Activated CD4-positive, alpha-beta T cell treated with anti-CD3 and anti-CD28 coated beads, Interleukin-2, amount 50 U/mL, for 48 hours (primary cell): ENCODE measurements around the gene IQCF2.
A peak's percentile ranks its signal among the peaks of the same experiment; 100 is the strongest.
"Not testable (repeated sequence)": the region's sequence is repeated elsewhere in the genome, so short reads cannot be mapped to it uniquely, and the experiment has no call there.

ENCODE experiments used
- DNase-seq, 2 experiments: peaks; one replicate each; pipeline ENCODE4 v3.0.0-alpha.2; 2020

The IQCF2 gene

GRCh38 chr3:51860703-51861665 is at the start of gene IQCF2:
Gene IQCF2 (plus strand): TSS chr3:51861615. CDS start chr3:51861667, 52 bp downstream.
- DNase-seq = no peak

- no peak for DNase-seq
Measured at GRCh38 chr3:51813539-51813938, 47.9 kb upstream of the IQCF2 start.

DNA sequence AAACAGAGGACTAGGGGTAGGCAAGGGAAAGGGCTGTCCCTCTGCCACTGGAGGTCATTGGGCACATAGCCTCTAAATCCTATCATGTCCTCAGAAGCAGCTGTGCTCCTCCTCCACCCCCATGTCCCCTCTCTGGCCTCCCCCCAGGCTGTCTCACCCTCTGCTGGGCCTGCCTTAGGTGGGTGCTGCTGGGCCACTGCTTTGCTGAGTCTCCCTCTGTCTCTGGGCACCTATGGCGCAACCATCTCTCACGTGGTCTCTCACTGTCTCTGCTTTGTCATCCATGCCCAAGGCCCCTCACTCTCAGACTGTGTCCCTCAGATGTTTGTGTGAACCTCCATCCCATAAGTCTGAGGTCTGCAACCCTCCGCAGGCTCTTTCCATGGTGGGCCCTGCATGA is 47.4 kb upstream of the IQCF2 start:
- no peak for DNase-seq

GRCh38 chr3:51815614-51816013 is 45.8 kb upstream of the IQCF2 start:
- DNase-seq = no peak

- no peak for DNase-seq
Measured at GRCh38 chr3:51816723-51817122, 44.7 kb upstream of the IQCF2 start.

DNA sequence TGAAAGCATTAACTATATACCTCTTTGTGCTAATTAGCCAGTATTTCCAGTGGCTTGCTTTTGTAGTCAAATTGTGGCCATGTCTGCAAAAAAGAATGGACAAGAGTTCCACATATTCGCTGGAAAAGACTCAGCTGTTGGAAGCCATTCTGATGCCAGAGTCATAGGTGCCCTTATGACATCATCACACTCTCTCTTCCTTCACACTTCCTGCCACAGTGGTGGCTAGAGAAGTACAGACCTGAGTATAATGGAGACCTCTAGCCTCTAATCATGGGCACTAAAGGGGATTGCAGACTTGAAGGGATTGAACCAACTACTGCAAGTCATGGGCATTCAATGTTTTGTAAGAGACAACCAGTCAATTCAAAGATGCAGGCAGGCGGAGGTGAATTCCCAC is 44.0 kb upstream of the IQCF2 start:
- no peak for DNase-seq

DNA sequence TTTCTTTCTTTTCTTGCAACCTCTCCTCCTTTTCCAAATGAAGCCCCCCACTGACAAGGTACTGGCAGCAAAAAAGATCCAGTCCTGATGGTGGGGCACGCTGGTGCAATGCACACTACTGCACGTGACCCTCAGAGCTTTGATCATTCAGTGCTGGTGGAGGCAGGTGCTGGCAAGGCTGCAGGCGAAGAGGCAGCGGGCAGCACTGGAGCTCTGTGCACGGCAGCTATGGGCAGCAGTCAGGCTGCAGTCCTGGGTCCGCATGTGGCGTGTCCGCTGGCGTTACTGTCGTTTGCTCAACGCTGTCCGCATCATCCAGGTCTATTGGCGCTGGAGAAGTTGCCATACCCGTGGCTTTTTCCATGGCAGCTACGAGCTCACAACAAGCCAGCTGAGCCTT is 42.3 kb upstream of the IQCF2 start:
- no peak for DNase-seq

- DNase-seq = peak; percentile 19 to 27
Measured at GRCh38 chr3:51819709-51820406, 41.6 kb upstream of the IQCF2 start.

DNA sequence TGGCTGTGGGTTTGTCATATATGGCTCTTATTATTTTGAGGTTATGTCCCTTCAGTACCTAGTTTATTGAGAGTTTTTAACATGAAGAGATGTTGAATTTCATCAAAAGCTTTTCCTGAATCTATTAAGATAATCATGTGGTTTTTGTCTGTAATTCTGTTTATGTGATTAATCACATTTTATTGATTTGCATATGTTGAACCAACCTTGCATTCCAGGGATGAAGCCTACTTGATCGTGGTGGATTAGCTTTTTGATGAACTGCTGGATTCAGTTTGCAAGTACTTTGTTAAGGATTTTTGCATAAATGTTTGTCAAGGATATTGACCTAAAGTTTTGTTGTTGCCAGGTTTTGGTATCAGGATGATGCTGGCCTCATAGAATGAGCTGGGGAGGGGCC is 33.1 kb upstream of the IQCF2 start:
- DNase-seq = no peak

- DNase-seq = no peak
Measured at GRCh38 chr3:51830345-51830744, 31.1 kb upstream of the IQCF2 start.

GRCh38 chr3:51830836-51831385 is 30.5 kb upstream of the IQCF2 start:
- DNase-seq = no peak

DNA sequence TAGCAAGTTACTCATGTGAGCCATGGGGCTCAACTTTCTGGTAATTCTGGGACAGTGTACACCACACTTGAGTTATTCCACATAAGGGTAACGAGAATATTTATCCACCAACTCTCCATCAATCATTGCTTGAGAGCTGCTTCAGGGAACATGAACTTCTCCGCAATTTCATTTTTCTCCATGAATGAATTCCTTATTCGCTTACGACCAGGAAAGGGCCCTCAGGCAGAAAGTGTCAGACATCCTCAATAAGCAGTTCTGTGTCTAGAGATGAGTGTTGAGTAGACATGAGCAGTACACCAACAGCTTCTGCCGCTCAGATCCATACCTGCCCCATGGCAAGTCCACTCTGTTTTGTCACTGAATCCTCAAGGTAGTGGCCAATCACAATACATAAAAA is 24.8 kb upstream of the IQCF2 start:
- DNase-seq = no peak

- DNase-seq = no peak
Measured at GRCh38 chr3:51845129-51845528, 16.3 kb upstream of the IQCF2 start.

- not testable (repeated sequence) for DNase-seq
Measured at GRCh38 chr3:51855411-51855810, 6.0 kb upstream of the IQCF2 start.

DNA sequence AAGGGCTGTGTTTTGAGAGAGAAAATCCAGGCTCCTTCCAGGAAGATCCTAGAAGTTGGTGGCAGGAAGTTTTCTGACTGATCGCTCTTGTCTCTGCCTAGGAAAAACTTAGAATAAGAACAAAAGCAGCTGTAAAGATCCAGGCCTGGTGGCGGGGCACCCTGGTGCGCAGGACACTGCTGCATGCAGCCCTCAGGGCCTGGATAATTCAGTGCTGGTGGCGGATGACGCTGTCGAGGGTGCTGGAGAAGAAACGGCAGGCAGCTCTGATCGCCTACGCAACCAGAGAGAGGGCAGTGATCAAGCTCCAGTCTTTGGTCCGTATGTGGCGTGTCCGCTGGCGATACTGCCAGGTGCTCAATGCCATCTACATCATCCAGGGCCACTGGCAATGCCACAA is 1.5 kb downstream of the IQCF2 start:
- DNase-seq = no peak

GRCh38 chr3:51868896-51869295 is 7.5 kb downstream of the IQCF2 start:
- not testable (repeated sequence) for DNase-seq

- no peak for DNase-seq
Measured at GRCh38 chr3:51869304-51869703, 7.9 kb downstream of the IQCF2 start.

DNA sequence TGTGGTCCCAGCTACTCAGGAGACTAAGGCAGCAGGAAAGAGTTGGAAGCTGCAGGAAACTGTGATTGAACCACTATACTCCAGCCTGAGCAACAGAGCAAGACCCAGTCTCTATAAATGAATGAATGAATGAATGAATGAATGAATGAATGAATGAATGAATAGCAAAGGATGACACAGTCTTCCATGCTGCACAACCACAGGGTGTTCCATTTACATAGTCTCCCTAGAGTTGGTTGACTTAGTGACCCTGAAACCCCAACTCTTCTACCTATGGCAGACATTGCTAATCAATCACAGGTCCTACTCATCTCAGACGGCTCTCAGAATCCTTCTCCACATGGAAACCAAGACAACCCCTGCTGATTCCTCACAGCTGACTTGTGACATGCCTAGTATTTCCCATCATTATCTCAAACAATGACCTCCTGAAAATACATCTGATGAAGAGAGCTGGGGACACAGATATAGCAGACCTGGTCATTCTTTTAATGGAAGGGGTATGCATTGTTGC is 11.9 kb downstream of the IQCF2 start:
- no peak for DNase-seq

DNA sequence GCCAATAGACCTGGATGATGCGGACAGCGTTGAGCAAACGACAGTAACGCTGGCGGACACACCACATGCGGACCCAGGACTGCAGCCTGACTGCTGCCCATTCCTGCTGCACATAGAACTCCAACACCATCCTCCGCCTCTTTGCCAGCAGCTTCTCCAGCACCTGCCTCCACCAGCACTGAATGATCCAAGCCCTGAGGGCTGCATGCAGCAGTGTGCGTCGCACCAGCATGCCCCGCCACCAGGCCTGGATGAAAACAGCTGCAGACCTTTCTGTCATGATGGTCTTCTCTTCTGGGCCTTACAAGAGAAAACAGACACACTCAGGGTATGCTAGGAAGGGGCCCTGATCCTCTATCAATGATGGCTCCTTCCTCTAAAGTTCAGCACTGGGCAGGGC is 12.5 kb downstream of the IQCF2 start:
- no peak for DNase-seq

DNA sequence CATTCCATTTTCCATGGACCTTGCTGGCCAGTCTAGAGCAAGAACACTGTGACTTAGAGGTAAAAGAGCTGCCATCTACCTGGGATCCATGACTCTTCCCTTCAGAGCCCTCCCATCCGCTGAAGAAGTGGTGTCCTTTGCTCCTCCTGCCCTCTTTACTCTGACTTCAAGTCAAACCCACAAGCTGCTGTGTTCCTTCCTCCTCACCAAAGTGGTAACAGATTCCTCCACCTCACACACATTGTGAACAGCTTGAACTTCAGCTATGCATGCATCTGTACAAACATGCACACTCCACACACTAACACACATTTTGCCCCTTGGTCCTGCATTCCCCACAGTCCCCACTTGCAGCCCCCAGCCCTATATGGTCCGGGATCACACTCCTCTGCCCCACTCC is 13.0 kb downstream of the IQCF2 start:
- DNase-seq = no peak

GRCh38 chr3:51874889-51875288 is 13.5 kb downstream of the IQCF2 start:
- DNase-seq = no peak

DNA sequence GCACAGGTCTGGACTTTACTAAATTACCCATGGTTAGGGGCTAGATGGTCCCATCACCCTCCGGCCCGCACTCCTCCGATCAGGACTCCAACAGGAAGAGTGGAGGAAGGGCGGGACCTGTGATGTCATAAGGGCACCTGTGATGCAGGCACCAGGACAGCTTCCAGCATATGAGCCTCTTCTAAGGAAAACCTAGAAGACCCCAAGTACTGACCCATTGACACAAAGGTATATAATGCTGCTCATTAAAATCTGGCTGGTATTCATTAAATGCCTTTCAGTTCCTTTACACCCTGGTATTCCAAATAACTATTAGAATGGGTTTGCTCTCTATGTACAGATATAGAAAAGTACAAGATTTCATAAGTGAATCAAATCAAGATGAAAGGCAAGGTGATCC is 14.1 kb downstream of the IQCF2 start, which contains the start of gene IQCF5:
IQCF5 (minus strand) TSS at position 101 of the 400 bp plus-strand sequence; CDS start at position 31, 70 bp downstream.
- DNase-seq = no peak

DNA sequence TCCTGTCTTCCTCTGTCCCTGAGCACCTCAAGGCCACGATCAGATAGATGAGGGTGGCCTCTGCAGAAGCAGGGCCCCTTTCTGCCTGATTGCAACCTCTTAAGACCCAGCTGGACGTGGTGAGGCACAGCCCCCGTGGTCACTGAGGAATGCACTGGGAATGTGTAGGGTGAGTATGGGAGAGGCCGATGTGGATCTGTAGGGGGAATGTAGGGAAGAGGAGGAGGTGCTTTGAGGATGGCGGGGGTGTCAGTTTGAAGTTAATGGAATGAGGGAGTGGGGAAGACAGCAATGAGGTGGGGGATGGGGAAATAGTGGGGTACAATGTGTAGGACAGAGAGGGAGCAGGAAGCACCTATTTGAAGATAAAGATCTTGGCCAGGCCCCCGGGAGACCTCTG is 14.8 kb downstream of the IQCF2 start:
- DNase-seq = no peak
